Fibroblast of the aortic adventitia (primary cell): ENCODE data around the gene GPR162. TPM values are rescaled to one million over a fixed set of nuclear protein-coding genes. Genes with fewer than 3 reads are reported as not detected.

Experiments used
- DNase-seq: peaks from one replicate; pipeline ENCODE4 v3.0.0-alpha.2; 2010; ENCODE audit warnings: low read depth
- H3K4me3 ChIP-seq: 2 replicates; pipeline ENCODE4 v1.5.1; 2011; ENCODE audit warnings: low read depth, mild to moderate bottlenecking, control low read depth, low read length, moderate library complexity
- total RNA-seq: library from RNA; depleted of rRNA; stranded (reverse); fragments of >200 nt; gene quantifications from 2 replicates; pipeline ENCODE4 v1.2.3, GENCODE V29; 2012; ENCODE audit warnings: low replicate concordance
- TF ChIP-seq, protein P1 (sequence below): IDR thresholded peaks from 2 replicates; pipeline ENCODE4 v1.5.1; 2011; ENCODE audit warnings: mild to moderate bottlenecking, low read length, control low read depth, inconsistent platforms; ENCODE audit not compliant: insufficient read depth

Gene GPR162
- total RNA-seq, 1 donor: 2.6 TPM

DNA sequence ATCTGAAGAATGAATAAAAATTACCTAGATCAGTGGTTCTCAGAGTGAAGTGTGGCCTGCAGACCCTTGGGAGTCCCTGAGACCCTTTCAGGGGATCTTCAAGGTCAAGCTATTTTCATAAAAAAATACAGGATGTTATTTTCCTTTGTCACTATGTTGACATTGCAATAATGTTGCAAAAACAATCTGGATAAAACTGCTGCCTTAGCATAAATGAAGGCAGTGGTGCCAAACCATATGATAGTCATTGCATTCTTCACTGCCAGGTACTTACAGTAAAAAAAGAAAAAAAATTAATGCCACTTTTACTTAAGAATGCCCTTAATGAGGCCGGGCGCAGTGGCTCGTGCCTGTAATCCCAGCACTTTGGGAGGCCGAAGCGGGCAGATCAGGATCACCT, 34.3 kb upstream of the GPR162 start:
- DNase-seq: no peak
- TF ChIP-seq, protein P1, sequence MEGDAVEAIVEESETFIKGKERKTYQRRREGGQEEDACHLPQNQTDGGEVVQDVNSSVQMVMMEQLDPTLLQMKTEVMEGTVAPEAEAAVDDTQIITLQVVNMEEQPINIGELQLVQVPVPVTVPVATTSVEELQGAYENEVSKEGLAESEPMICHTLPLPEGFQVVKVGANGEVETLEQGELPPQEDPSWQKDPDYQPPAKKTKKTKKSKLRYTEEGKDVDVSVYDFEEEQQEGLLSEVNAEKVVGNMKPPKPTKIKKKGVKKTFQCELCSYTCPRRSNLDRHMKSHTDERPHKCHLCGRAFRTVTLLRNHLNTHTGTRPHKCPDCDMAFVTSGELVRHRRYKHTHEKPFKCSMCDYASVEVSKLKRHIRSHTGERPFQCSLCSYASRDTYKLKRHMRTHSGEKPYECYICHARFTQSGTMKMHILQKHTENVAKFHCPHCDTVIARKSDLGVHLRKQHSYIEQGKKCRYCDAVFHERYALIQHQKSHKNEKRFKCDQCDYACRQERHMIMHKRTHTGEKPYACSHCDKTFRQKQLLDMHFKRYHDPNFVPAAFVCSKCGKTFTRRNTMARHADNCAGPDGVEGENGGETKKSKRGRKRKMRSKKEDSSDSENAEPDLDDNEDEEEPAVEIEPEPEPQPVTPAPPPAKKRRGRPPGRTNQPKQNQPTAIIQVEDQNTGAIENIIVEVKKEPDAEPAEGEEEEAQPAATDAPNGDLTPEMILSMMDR: no peak
- no peak overlapping the region for H3K4me3 ChIP-seq

GRCh38 chr12:6788972-6789924, 32.4 kb upstream of the GPR162 start, which contains the start of gene CD4:
Gene CD4, plus strand, starts transcription at chr12:6789528. Its CDS starts 10,611 bp downstream, at chr12:6800139.
- no peak for DNase-seq
- TF ChIP-seq, protein P1: no peak
- no peak within 1 kb of the TSS for H3K4me3 ChIP-seq

DNA sequence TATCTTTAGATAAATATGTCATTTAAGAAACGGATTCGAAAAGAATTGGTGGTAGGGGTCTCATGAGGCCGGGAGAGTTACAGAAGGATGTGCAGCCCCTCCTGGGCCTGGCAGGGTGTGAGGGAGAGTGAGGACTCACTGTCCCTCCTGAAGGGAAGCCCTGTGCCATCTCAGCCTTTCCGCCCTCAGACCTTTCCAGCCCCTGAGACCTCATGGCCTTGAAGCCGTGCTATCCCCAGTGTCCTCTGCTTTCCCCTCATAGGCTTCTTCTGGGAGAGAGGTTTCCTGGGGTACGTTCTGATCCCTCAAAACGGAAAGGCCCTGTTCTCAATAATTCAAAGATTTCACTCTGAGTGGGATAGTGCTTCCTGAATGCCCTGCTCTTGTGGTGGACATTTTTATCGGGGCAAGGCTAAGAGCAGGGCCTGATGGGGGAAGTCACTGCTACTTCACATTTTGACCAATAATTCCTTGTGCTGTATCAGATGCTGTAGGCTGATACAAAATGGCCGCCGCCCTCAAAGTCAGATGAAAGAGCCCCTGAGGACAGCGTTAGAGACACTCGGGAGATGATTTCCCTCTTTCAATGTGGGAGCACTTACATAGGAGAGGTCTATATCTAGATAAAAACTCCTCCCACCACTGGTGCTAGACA, 31.0 kb upstream of the GPR162 start:
- H3K4me3 ChIP-seq: no peak overlapping the region
- DNase-seq: no peak
- TF ChIP-seq, protein P1: no peak

DNA sequence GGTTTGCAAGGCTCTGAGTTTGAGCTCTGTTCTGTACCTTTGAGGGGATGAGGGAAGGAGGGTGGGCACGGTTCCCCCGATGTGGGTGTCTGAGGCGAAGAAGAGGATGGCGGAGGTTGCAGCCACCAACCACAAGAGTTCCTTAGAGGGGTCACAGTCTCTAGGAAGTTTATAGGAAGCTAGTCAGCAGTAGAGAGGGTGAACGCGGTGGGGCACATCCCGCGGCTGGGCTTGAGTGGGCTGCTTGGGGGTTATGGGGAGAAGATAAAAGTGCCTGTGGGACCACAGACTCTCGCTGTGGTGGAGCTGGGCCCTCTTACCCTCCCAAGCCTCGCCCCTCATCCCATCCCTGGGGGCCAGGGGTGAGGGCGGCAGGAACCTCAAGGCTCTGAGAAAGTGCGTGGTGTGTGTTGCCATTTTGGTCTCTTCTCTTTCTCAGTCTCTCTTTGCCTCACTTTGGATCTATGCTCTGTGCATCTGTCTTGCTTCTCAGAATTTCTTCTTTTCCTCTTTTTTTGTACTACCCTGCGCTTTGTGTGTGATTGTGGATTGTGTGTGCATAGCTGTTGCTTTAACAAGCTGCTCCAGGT, 29.6 kb upstream of the GPR162 start:
- TF ChIP-seq, protein P1: no peak
- no peak overlapping the region for H3K4me3 ChIP-seq

GRCh38 chr12:6792522-6793201, 29.0 kb upstream of the GPR162 start:
- DNase-seq: no peak
- TF ChIP-seq, protein P1: no peak
- no peak overlapping the region for H3K4me3 ChIP-seq

More for the DNA sequence above, 29.6 kb upstream of the GPR162 start:
- no peak for DNase-seq

DNA sequence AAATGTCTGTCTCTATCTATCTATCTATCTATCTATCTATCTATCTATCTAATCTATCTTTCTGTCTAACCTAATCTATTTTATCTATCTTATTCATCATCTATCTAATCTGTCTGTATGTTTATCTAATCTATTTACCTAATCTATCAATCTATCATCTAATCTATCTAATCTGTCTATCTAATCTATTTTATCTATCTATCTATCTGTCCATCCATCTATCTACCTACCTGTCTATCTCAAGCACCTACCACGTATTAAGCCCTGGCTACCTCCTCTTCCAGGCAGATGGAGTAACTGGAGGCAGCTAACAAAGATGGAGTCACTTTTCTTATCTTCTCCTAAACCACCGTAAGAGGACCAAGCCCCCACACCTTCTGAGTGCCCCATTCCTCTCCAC, 26.5 kb upstream of the GPR162 start:
- DNase-seq: no peak
- TF ChIP-seq, protein P1: no peak
- H3K4me3 ChIP-seq: no peak overlapping the region
